Activated CD8-positive, alpha-beta T cell treated with anti-CD3 and anti-CD28 coated beads for 36 hours (primary cell): ENCODE measurements around the gene CYYR1. TPM values are rescaled to one million over a fixed set of nuclear protein-coding genes. Genes with fewer than 3 reads are reported as not detected.

Source experiments
- ATAC-seq: fragments of 200-7000 bp; cut with Tn5 transposase; one replicate; pipeline ENCODE4 v1.10.0; 2021; ENCODE audit warnings: mild to moderate bottlenecking, moderate library complexity
- CTCF ChIA-PET: fragments of 350-600 bp; sonication (Branson Sonifier 250); formaldehyde crosslinking; loops from one replicate; lab custom pipeline; 2021; ENCODE audit warnings: antibody characterized with exemption; lab: Charles Lee
- POLR2A ChIA-PET: fragments of 350-600 bp; sonication (Branson Sonifier 250); formaldehyde crosslinking; loops from one replicate; lab custom pipeline; 2021; ENCODE audit warnings: antibody characterized with exemption; lab: Charles Lee
- DNase-seq: peaks from one replicate; pipeline ENCODE4 v3.0.0-alpha.2; 2020
- H3K27ac Mint-ChIP-seq: one replicate; pipeline ENCODE4 v1.8.0; 2021; ENCODE audit warnings: mild to moderate bottlenecking, mixed read lengths
- H3K27me3 Mint-ChIP-seq: one replicate; pipeline ENCODE4 v1.8.0; 2021; ENCODE audit warnings: mixed read lengths
- H3K36me3 Mint-ChIP-seq: one replicate; pipeline ENCODE4 v1.8.0; 2021; ENCODE audit warnings: low read depth, mixed read lengths
- H3K4me1 Mint-ChIP-seq: one replicate; pipeline ENCODE4 v1.8.0; 2021; ENCODE audit warnings: low read depth, mixed read lengths
- H3K4me3 Mint-ChIP-seq: one replicate; pipeline ENCODE4 v1.8.0; 2021; ENCODE audit warnings: mild to moderate bottlenecking, moderate library complexity, mixed read lengths
- H3K9me3 Mint-ChIP-seq: one replicate; pipeline ENCODE4 v1.8.0; 2021; ENCODE audit warnings: mixed read lengths
- CTCF ChIP-seq: fragments of 200-600 bp; IDR thresholded peaks from one replicate; pipeline ENCODE4 v1.8.0; 2022; ENCODE audit warnings: antibody characterized with exemption, mild to moderate bottlenecking
- intact Hi-C: fragments of 100-400 bp; cut with micrococcal nuclease; formaldehyde crosslinking; loops from one replicate; pipeline ENCODE4 v1.10.0; 2022
- total RNA-seq, 2 experiments: library from RNA; stranded (reverse); gene quantifications; one replicate each; pipeline ENCODE4 v1.2.3, GENCODE V29; 2021

CYYR1 gene
- total RNA-seq, 2 experiments from 2014 or later = not detected

GRCh38 chr21:26597031-26597430 is 23.9 kb upstream of the CYYR1 start:
- POLR2A ChIA-PET = no interaction called here
- Mint-ChIP-seq H3K4me1 (no peaks in the 10 kb centered on the region), H3K9me3 (peaks cover 2% of the 10 kb centered on the region), H3K27me3 (no peaks in the 10 kb centered on the region), H3K27ac (no peak overlapping the region), H3K4me3 (no peak overlapping the region), H3K36me3 (no peaks in the 10 kb centered on the region)
- DNase-seq (no peak), ATAC-seq (no peak)
- intact Hi-C loops = no loop called here
- CTCF ChIA-PET = no interaction called here
- no peak for TF ChIP-seq CTCF

GRCh38 chr21:26595971-26596370 is 22.9 kb upstream of the CYYR1 start:
- no peak for ATAC-seq

DNA sequence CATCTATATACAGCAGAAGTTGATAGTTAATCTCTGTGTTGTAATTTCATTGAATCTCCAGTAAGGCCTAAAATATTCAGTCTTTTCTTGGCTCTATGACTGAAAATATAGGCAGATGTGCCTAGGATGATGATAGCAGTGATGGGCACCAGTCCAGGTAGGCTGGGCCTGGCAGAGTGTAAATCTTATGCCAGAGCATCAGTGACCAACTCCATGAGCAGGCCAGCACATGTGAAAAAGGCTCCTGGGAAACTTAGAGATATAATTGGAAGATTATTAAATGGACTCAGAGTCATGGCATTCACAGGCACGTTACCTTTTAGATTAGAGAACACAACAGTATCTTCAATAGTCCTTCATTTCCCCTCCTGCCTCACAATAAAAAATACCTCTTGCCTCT is 20.7 kb upstream of the CYYR1 start:
- Mint-ChIP-seq H3K9me3 (peaks cover 1% of the 10 kb centered on the region), H3K4me1 (no peaks in the 10 kb centered on the region), H3K36me3 (no peaks in the 10 kb centered on the region), H3K4me3 (no peak overlapping the region), H3K27me3 (no peaks in the 10 kb centered on the region), H3K27ac (no peak overlapping the region)
- CTCF ChIA-PET = no interaction called here
- DNase-seq (no peak), ATAC-seq (no peak)
- intact Hi-C loops = no loop called here
- POLR2A ChIA-PET = no interaction called here
- TF ChIP-seq CTCF = no peak

More at GRCh38 chr21:26595971-26596370, 22.9 kb upstream of the CYYR1 start:
- H3K4me1 Mint-ChIP-seq = no peaks in the 10 kb centered on the region
- H3K9me3 Mint-ChIP-seq = peaks cover 2% of the 10 kb centered on the region
- ChIA-PET POLR2A (no interaction called here), CTCF (no interaction called here)
- intact Hi-C loops = no loop called here
- no peak overlapping the region for H3K27ac Mint-ChIP-seq
- H3K4me3 Mint-ChIP-seq = no peak overlapping the region
- no peak for DNase-seq
- no peaks in the 10 kb centered on the region for H3K27me3 Mint-ChIP-seq
- TF ChIP-seq CTCF = no peak
- H3K36me3 Mint-ChIP-seq = no peaks in the 10 kb centered on the region

DNA sequence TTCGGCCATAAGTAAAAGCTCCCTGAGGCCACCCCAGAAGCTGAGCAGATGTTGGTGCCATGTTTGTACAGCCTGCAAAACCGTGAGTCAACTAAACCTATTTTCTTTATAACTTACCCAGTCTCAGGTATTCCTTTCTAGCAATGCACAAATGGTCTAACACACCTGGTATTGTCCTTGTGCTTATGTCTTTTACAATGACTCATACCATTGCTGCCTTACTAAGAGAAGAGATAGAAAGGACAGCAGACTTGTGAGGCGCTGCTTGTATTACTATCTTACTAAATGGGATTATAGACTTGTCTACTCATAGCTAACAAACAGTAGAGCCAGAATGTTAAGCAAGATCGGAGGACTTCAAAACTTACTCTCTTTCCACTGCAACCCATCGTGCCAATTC is 18.5 kb upstream of the CYYR1 start:
- Mint-ChIP-seq H3K9me3 (peaks cover 1% of the 10 kb centered on the region), H3K4me1 (no peaks in the 10 kb centered on the region), H3K4me3 (no peak overlapping the region), H3K27me3 (no peaks in the 10 kb centered on the region), H3K36me3 (no peaks in the 10 kb centered on the region), H3K27ac (no peak overlapping the region)
- no peak for TF ChIP-seq CTCF
- CTCF ChIA-PET = no interaction called here
- DNase-seq (no peak), ATAC-seq (no peak)
- POLR2A ChIA-PET = no interaction called here
- intact Hi-C loops = no loop called here

DNA sequence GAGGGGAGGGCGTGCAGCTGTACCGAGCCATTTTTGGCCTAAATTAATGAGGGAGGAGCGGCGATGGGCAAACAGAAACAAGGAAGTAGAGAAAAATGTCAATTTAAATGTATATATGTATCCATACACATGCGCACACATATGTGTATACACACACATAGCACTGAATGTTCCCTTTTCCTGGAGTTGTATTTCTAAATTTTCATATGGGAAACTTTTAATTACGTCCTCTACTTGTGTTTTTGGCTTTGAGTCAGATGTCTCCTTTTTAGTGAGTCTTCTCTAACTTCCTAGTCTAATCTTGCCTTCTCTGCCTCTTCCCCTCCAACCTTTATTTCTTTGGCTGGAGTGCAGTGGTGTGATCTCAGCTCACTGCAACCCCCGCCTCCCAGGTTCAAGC is 15.4 kb upstream of the CYYR1 start:
- no peaks in the 10 kb centered on the region for H3K36me3 Mint-ChIP-seq
- CTCF ChIA-PET = no interaction called here

More for the DNA sequence above, 15.4 kb upstream of the CYYR1 start:
- POLR2A ChIA-PET = no interaction called here
- ATAC-seq (no peak), DNase-seq (no peak)
- H3K27ac Mint-ChIP-seq = no peak overlapping the region
- TF ChIP-seq CTCF = no peak
- peaks cover 1% of the 10 kb centered on the region for H3K9me3 Mint-ChIP-seq
- H3K27me3 Mint-ChIP-seq = no peaks in the 10 kb centered on the region
- intact Hi-C loops = no loop called here
- H3K4me3 Mint-ChIP-seq = no peak overlapping the region
- no peaks in the 10 kb centered on the region for H3K4me1 Mint-ChIP-seq
